ENCODE results near the gene MYOF. TPM values are rescaled to one million over a fixed set of nuclear protein-coding genes. Genes with fewer than 3 reads are reported as not detected.

The MYOF gene
- total and polyA plus RNA-seq, 10 of the 15 experiments (the other 5 are each of a cell fraction or from before 2014, with no cell fraction given): 0.02 to 0.59 (median 0.17) TPM

DNA sequence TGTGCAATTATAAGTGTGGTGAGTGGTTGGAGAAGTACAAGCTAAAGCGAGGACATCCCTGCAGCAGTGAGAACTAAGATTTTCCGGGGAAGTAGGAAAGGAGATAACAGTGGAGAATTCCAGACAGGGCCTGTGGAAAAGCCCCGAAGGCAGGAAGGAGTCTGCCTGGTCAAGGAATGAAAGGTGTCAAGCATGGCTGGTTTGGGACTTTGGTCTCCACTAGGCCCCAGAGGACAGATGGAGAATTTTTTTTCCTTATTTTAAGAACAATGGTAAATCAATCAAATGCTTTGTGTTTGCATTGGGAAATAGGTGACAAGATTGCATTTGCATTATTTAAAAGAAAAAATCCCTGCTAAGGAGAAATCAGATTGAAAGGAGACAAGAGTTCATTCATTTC, 11.0 kb upstream of the MYOF start:
- in situ Hi-C loops (cut with MboI): no loop called here
- intact Hi-C loops (cut with micrococcal nuclease; ENCODE audit: unreplicated experiment): no loop called here
- DNase-seq (ENCODE audit: low read depth, low spot score): no peak
- Histone ChIP-seq H3K4me2 (ENCODE audit: control insufficient read depth, insufficient read depth) (no peak overlapping the region), H3K27me3 (replicated peaks in 1 of 2; ENCODE audit: control insufficient read depth in 2 of 2, insufficient read depth in 2 of 2, low read length in 1 of 2) (0 out of 4 replicates have a peak, but pooled peaks cover 0 to 4% of the 10 kb centered on the region in 2 experiments), H3K36me3 (ENCODE audit: control insufficient read depth in 2 of 2, insufficient read depth in 2 of 2, low read length in 1 of 2) (no peaks in the 10 kb centered on the region), H3K4me1 (ENCODE audit: control insufficient read depth, insufficient read depth, low read length) (peaks cover 4% of the 10 kb centered on the region), H3K27ac (ENCODE audit: control insufficient read depth, insufficient read depth) (no peak overlapping the region), H3K9me3 (replicated peaks; ENCODE audit: control insufficient read depth, insufficient read depth, low read length) (no peaks in the 10 kb centered on the region), H3K4me3 (no peak overlapping the region), H2AFZ (ENCODE audit: control insufficient read depth, low read depth, low read length) (no peak overlapping the region), H3K9ac (ENCODE audit: control insufficient read depth, insufficient read depth, low read length) (no peak overlapping the region), H3K79me2 (ENCODE audit: control insufficient read depth, insufficient read depth, low read length) (peaks cover 13% of the 10 kb centered on the region), H4K20me1 (ENCODE audit: control insufficient read depth, insufficient read depth) (no peaks in the 10 kb centered on the region)
- ATAC-seq: no peak
- SMC1A ChIA-PET (ENCODE audit: uncharacterized antibody, unreplicated experiment): interaction anchor here (1.4 kb wide), 1 partner anchor 9 kb away, joined by 4 read pairs; no protein-coding TSS in a partner anchor
- 77% methylated on average over 3 of the region's 3 CpGs for WGBS (ENCODE audit: insufficient coverage, insufficient replicate concordance, low lambda C conversion rate, missing lambda C conversion rate)
- no peak for FAIRE-seq
- POLR2A ChIA-PET: no interaction called here
- no TSS peak for BruUV-seq (replicated peaks)
- RAD21 ChIA-PET (ENCODE audit: unreplicated experiment): no interaction called here
- CTCF ChIA-PET: interaction anchor here (1.0 to 3.0 kb wide), 4 partner anchors 8 to 117 kb away, joined by 3 to 16 read pairs (median 4); partner anchors contain the start of gene MYOF
- TF ChIP-seq RUNX3 (IDR thresholded peaks at IDR 0.05; ENCODE audit: low read length) (no peak), NFIC (IDR thresholded peaks at IDR 0.05; ENCODE audit: low read depth, low read length) (no peak), PAX8 (IDR thresholded peaks at IDR 0.05) (no peak), NR2C1 (IDR thresholded peaks at IDR 0.05) (no peak), GATAD2B (conservative IDR thresholded peaks at IDR 0.05; ENCODE audit: low read depth) (no peak), ZNF207 (IDR thresholded peaks at IDR 0.05; ENCODE audit: borderline replicate concordance) (no peak), CUX1 (IDR thresholded peaks at IDR 0.05; ENCODE audit: insufficient replicate concordance, low read depth, low read length) (no peak), POLR2AphosphoS2 (IDR thresholded peaks at IDR 0.05; ENCODE audit: low read depth, low read length) (no peak), RAD21 (IDR thresholded peaks at IDR 0.05; ENCODE audit: insufficient read depth, low read depth, low read length) (no peak), CBX3 (IDR thresholded peaks at IDR 0.05; ENCODE audit: borderline replicate concordance, low read depth) (no peak), TAF1 (IDR thresholded peaks at IDR 0.05; ENCODE audit: borderline replicate concordance, low read depth, low read length) (no peak), SMC3 (IDR thresholded peaks at IDR 0.05; ENCODE audit: borderline replicate concordance, low read length) (no peak), KAT2A (conservative IDR thresholded peaks at IDR 0.05; ENCODE audit: control insufficient read depth, low read depth, low read length) (no peak), HDAC2 (IDR thresholded peaks at IDR 0.05) (no peak), HDAC6 (IDR thresholded peaks at IDR 0.05; ENCODE audit: unreplicated experiment) (no peak), IRF4 (IDR thresholded peaks at IDR 0.05; ENCODE audit: low read depth, low read length) (no peak)
- TF ChIP-seq, protein P1, sequence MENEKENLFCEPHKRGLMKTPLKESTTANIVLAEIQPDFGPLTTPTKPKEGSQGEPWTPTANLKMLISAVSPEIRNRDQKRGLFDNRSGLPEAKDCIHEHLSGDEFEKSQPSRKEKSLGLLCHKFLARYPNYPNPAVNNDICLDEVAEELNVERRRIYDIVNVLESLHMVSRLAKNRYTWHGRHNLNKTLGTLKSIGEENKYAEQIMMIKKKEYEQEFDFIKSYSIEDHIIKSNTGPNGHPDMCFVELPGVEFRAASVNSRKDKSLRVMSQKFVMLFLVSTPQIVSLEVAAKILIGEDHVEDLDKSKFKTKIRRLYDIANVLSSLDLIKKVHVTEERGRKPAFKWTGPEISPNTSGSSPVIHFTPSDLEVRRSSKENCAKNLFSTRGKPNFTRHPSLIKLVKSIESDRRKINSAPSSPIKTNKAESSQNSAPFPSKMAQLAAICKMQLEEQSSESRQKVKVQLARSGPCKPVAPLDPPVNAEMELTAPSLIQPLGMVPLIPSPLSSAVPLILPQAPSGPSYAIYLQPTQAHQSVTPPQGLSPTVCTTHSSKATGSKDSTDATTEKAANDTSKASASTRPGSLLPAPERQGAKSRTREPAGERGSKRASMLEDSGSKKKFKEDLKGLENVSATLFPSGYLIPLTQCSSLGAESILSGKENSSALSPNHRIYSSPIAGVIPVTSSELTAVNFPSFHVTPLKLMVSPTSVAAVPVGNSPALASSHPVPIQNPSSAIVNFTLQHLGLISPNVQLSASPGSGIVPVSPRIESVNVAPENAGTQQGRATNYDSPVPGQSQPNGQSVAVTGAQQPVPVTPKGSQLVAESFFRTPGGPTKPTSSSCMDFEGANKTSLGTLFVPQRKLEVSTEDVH (IDR thresholded peaks at IDR 0.05; ENCODE audit: low read depth, partially characterized antibody): no peak

All from GM12878 (cell line).